Activated CD4-positive, alpha-beta T cell treated with anti-CD3 and anti-CD28 coated beads, Interleukin-2, amount 10 ng/mL, durations not matched to agents 7 days and 5 days (primary cell): ENCODE data around the gene TLR8. TPM values are rescaled to one million over a fixed set of nuclear protein-coding genes. Genes with fewer than 3 reads are reported as not detected.
"Not testable (repeated sequence)": the region's sequence is repeated elsewhere in the genome, so short reads cannot be mapped to it uniquely, and the experiment has no call there.

ENCODE experiments used
- CTCF ChIA-PET: fragments of 350-600 bp; sonication (Branson Sonifier 250); formaldehyde crosslinking; loops from one replicate; lab custom pipeline; 2021; ENCODE audit warnings: antibody characterized with exemption; lab: Charles Lee
- POLR2A ChIA-PET: fragments of 350-600 bp; sonication (Branson Sonifier 250); formaldehyde crosslinking; loops from one replicate; lab custom pipeline; 2021; ENCODE audit warnings: antibody characterized with exemption; lab: Charles Lee
- DNase-seq: peaks from one replicate; pipeline ENCODE4 v3.0.0-alpha.2; 2020
- H3K27ac Mint-ChIP-seq: one replicate; pipeline ENCODE4 v1.8.0; 2021; ENCODE audit warnings: mild to moderate bottlenecking, moderate library complexity, mixed read lengths
- H3K27me3 Mint-ChIP-seq: one replicate; pipeline ENCODE4 v1.8.0; 2021; ENCODE audit warnings: mixed read lengths
- H3K36me3 Mint-ChIP-seq: one replicate; pipeline ENCODE4 v1.8.0; 2021; ENCODE audit warnings: low read depth, mixed read lengths
- H3K4me1 Mint-ChIP-seq: one replicate; pipeline ENCODE4 v1.8.0; 2021; ENCODE audit warnings: mixed read lengths
- H3K4me3 Mint-ChIP-seq: one replicate; pipeline ENCODE4 v1.8.0; 2021; ENCODE audit warnings: mild to moderate bottlenecking, moderate library complexity, mixed read lengths
- H3K9me3 Mint-ChIP-seq: one replicate; pipeline ENCODE4 v1.8.0; 2021; ENCODE audit warnings: mixed read lengths
- total RNA-seq, 2 experiments: library from RNA; stranded (reverse); gene quantifications; one replicate each; pipeline ENCODE4 v1.2.3, GENCODE V29; 2021

The TLR8 gene
- total RNA-seq, 2 experiments from 2014 or later, result not detected

GRCh38 chrX:12930150-12930549 lies 23.7 kb downstream of the TLR8 start:
- H3K4me1 Mint-ChIP-seq, result no peaks in the 10 kb centered on the region
- CTCF ChIA-PET, result interaction anchor here (0.6 to 2.1 kb wide), 3 partner anchors 9 to 684 kb away, joined by 3 to 10 read pairs (median 3); no protein-coding TSS in a partner anchor
- peaks cover 6% of the 10 kb centered on the region for H3K9me3 Mint-ChIP-seq
- peaks cover 2% of the 10 kb centered on the region for H3K27me3 Mint-ChIP-seq
- H3K27ac Mint-ChIP-seq, result no peak overlapping the region
- no peaks in the 10 kb centered on the region for H3K36me3 Mint-ChIP-seq
- no peak overlapping the region for H3K4me3 Mint-ChIP-seq
- DNase-seq, result no peak
- POLR2A ChIA-PET, result interaction anchor here (0.7 kb wide), 1 partner anchor 514 kb away, joined by 3 read pairs; no protein-coding TSS in a partner anchor

DNA sequence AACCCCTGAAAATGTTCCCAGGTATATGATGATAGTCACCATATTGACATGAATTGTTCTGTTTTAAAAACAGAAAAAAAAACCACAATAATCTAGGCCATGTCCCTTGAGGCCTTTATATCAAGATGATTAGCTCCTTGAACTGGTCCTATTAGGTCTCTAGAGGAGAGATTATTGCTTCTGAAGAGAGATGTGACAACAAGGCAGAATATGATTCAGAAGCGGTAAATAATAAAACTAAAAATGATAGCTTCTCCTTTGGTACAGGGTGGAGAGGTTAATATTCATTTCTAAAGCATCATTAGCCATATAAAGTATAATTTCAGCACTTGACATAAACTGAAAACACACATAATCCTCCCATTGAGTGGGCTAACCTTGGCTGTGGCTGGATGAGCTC lies 25.8 kb downstream of the TLR8 start:
- no peak overlapping the region for H3K4me3 Mint-ChIP-seq
- POLR2A ChIA-PET, result no interaction called here
- DNase-seq, result no peak
- H3K36me3 Mint-ChIP-seq, result no peaks in the 10 kb centered on the region
- no peaks in the 10 kb centered on the region for H3K27me3 Mint-ChIP-seq
- peaks cover 6% of the 10 kb centered on the region for H3K9me3 Mint-ChIP-seq
- CTCF ChIA-PET, result interaction anchor here (1.1 to 1.4 kb wide), 2 partner anchors 14 to 18 kb away, joined by 3 read pairs; no protein-coding TSS in a partner anchor
- no peaks in the 10 kb centered on the region for H3K4me1 Mint-ChIP-seq
- H3K27ac Mint-ChIP-seq, result no peak overlapping the region

DNA sequence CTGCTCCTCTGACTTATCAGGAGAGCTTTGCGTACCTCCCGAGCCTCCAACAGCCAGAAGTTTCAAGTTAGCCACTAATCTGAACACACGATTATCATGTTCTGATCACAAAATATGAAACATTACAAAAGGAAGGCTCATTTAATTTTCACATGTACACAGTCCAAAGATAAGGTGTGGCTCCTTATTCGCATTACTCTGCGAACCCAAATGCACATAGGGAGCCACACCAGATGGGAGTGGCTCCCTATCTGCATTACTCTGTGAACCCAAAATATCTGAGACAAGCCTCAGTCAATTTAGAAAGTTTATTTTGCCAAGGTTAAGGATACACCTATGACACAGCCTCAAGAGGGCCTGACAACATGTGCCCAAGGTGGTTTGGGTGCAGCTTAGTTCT lies 28.4 kb downstream of the TLR8 start:
- Mint-ChIP-seq H3K27me3 (no peaks in the 10 kb centered on the region), H3K4me1 (no peaks in the 10 kb centered on the region), H3K36me3 (no peaks in the 10 kb centered on the region), H3K4me3 (no peak overlapping the region), H3K9me3 (peaks cover 4% of the 10 kb centered on the region), H3K27ac (no peak overlapping the region)
- CTCF ChIA-PET, result interaction anchor here (1.0 kb wide), 1 partner anchor 12 kb away, joined by 4 read pairs; no protein-coding TSS in a partner anchor
- POLR2A ChIA-PET, result no interaction called here
- no peak for DNase-seq

DNA sequence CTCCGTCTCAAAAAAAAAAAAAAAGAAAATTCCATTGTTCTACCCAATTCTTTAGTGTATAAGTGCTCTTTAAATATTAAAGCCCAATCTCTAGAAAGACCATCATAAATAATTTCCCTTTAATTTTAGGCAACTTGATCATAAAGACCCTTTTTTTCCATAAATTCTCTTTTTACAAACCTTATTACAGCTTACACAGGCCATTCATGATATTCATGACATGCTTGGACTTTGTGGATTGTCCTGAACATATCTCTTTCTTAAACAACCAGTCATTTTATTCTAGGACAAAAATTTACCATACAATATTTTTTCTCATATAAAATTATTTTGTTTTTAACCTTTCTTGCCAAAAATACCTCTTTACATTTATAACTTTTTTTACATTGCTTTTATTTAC lies 30.5 kb downstream of the TLR8 start:
- no peak overlapping the region for H3K4me3 Mint-ChIP-seq
- ChIA-PET POLR2A (no interaction called here), CTCF (interaction anchor here (1.9 kb wide), 1 partner anchor 10 kb away, joined by 14 read pairs; no protein-coding TSS in a partner anchor)

GRCh38 chrX:12940471-12940870 lies 34.1 kb downstream of the TLR8 start:
- H3K27me3 Mint-ChIP-seq, DNase-seq, POLR2A ChIA-PET, H3K4me3 Mint-ChIP-seq, H3K27ac Mint-ChIP-seq, H3K4me1 Mint-ChIP-seq, H3K36me3 Mint-ChIP-seq, CTCF ChIA-PET, H3K9me3 Mint-ChIP-seq: not testable (repeated sequence)

More for the DNA sequence above, 30.5 kb downstream of the TLR8 start:
- H3K9me3 Mint-ChIP-seq, result no peaks in the 10 kb centered on the region
- no peaks in the 10 kb centered on the region for H3K4me1 Mint-ChIP-seq
- no peaks in the 10 kb centered on the region for H3K27me3 Mint-ChIP-seq
- no peaks in the 10 kb centered on the region for H3K36me3 Mint-ChIP-seq
- no peak overlapping the region for H3K27ac Mint-ChIP-seq
- no peak for DNase-seq

DNA sequence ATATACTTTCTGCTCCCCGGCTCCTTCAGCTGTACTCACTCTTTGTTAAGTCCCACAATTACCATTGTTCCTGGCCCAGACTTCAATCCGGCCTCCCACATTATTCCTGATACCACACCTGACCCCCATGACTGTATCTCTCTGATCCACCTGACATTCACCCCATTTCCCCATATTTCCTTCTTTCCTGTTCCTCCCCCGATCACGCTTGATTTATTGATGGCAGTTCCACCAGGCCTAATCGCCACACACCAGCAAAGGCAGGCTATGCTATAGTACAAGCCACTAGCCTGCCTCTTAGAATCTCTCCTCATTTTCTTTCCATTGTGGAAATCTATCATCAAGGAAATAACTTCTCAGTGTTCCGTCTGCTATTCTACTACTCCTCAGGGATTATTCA lies 37.2 kb downstream of the TLR8 start:
- H3K27ac Mint-ChIP-seq, DNase-seq, POLR2A ChIA-PET, H3K36me3 Mint-ChIP-seq, CTCF ChIA-PET, H3K9me3 Mint-ChIP-seq, H3K27me3 Mint-ChIP-seq, H3K4me3 Mint-ChIP-seq: not testable (repeated sequence)
- H3K4me1 Mint-ChIP-seq, result peaks cover 25% of the 10 kb centered on the region

DNA sequence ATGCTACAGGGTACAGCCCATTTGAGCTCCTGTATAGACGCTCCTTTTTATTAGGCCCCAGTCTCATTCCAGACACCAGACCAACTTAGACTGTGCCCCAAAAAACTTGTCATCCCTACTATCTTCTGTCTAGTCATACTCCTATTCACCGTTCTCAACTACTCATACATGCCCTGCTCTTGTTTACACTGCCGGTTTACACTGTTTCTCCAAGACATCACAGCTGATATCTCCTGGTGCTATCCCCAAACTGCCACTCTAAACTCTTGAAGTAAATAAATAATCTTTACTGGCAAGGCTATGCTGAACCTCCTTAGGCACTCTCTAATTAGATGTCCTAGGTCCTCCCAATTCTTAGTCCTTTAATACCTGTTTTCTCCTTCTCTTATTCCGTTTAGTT lies 38.0 kb downstream of the TLR8 start:
- H3K4me3 Mint-ChIP-seq, H3K27me3 Mint-ChIP-seq, H3K9me3 Mint-ChIP-seq, H3K27ac Mint-ChIP-seq, DNase-seq, POLR2A ChIA-PET, H3K36me3 Mint-ChIP-seq, CTCF ChIA-PET: not testable (repeated sequence)
- H3K4me1 Mint-ChIP-seq, result peaks cover 32% of the 10 kb centered on the region

DNA sequence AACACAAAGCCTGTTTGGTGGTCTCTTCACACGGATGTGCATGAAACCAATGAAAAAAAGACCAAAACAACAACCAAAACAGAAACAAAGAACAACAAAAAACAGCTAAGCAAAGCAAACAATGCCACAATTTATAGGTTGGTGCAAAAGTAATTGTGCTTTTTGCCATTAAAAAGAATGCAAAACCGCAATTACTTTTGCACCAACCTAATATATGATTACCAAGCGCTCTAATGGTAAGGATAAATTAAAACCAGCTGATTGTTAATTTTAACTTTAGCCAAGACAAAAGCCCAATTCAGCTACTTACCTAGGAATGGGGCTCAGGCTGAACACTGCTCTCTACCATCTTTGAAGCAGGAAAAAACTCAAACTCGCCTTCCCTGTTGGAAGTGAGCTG lies 39.1 kb downstream of the TLR8 start:
- H3K9me3 Mint-ChIP-seq, result no peaks in the 10 kb centered on the region
- ChIA-PET POLR2A (no interaction called here), CTCF (interaction anchor here (0.9 to 7.2 kb wide), 11 partner anchors 28 to 544 kb away, joined by 3 to 137 read pairs (median 6); partner anchors contain the start of gene TMSB4X)
- H3K4me1 Mint-ChIP-seq, result peaks cover 43% of the 10 kb centered on the region
- H3K27me3 Mint-ChIP-seq, result no peaks in the 10 kb centered on the region
- H3K36me3 Mint-ChIP-seq, result no peaks in the 10 kb centered on the region
- DNase-seq, result no peak
- no peak overlapping the region for H3K27ac Mint-ChIP-seq
- H3K4me3 Mint-ChIP-seq, result no peak overlapping the region

GRCh38 chrX:12946406-12946805 lies 40.0 kb downstream of the TLR8 start:
- Mint-ChIP-seq H3K9me3 (no peaks in the 10 kb centered on the region), H3K4me3 (no peak overlapping the region), H3K27ac (peak overlapping the region; percentile 76), H3K4me1 (peaks cover 50% of the 10 kb centered on the region), H3K36me3 (no peaks in the 10 kb centered on the region), H3K27me3 (no peaks in the 10 kb centered on the region)
- ChIA-PET POLR2A (interaction anchor here (1.0 to 1.4 kb wide), 2 partner anchors 32 to 144 kb away, joined by 4 to 6 read pairs; no protein-coding TSS in a partner anchor), CTCF (interaction anchor here (0.6 to 7.2 kb wide), 71 partner anchors 8 to 1083 kb away, joined by 3 to 137 read pairs (median 4); partner anchors contain the start of genes GEMIN8 and TMSB4X)
- no peak for DNase-seq

DNA sequence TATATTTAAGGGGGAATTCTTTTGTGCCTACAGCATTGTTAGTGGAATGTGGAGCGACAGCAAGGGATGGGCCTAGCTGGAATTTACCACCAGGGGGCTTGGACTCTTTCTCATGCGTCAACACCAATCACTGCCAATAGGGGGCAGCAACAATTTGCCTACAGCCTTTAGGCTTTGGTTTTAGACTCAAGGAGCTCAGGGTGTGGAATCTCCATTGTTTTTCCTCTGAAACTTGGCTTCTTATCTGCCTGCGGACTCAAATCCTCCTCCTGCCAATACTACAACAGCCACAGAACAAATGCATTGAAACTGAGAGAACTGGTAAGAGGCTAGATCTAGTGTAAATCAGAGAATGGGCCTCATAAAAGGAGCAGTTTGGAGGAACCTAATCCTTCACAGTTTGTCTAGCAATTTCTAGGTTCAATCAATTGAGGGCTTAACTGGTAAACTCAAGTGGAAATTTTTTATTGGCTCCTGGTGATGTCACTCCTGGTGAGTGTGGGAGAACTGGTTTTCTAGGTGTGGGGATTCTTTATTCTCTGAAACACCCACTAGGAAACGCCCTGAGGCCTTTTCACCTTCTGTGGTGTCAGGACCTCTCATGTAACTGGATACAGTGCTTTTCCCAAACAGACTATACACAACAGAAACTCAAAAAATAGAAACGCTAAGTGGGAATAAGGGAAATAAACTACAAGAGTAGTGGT lies 40.6 kb downstream of the TLR8 start:
- Mint-ChIP-seq H3K4me1 (peaks cover 55% of the 10 kb centered on the region), H3K9me3 (no peaks in the 10 kb centered on the region), H3K27me3 (no peaks in the 10 kb centered on the region), H3K36me3 (no peaks in the 10 kb centered on the region), H3K4me3 (peak overlapping the region; percentile 13), H3K27ac (peak overlapping the region; percentile 76)
- peak; percentile 79 for DNase-seq
- CTCF ChIA-PET, result interaction anchor here (0.5 to 7.2 kb wide), 78 partner anchors 9 to 1082 kb away, joined by 3 to 137 read pairs (median 4); partner anchors contain the start of genes GEMIN8 and TMSB4X
- POLR2A ChIA-PET, result interaction anchor here (0.6 to 1.4 kb wide), 3 partner anchors 25 to 143 kb away, joined by 3 to 6 read pairs (median 4); no protein-coding TSS in a partner anchor

DNA sequence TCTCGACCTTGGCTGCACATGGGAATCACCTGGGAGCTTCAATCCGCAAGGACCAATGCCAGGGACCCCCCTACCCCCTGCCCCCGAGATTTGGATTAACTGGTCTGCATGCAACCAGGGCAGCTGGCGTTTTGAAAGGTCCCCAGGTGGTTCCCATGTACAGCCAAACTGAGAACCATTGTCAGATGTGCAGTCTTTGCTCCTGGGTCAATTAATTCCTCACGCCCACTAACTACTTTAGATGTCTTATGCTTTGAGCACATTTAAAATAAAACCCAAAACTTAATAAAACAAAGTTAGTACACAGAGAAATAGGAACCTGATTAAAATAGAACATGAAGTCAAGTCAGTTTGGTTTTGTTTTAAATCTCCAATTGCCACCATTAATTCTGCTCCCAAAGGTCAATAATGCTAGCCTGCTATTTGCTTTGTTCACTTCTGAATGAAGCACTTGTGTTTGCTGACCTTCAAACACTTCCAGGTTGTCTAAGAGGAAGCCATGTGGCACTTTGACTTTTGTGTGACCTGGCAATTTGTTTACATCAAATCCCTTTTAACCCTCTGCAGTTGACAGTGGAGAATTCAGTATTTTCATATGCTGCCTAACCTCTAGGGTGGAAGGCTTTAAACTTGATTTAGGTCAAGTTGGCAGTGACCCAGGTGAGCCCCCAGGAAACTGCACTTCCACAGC lies 41.3 kb downstream of the TLR8 start:
- H3K9me3 Mint-ChIP-seq, result no peaks in the 10 kb centered on the region
- CTCF ChIA-PET, result interaction anchor here (0.8 to 7.2 kb wide), 10 partner anchors 8 to 542 kb away, joined by 3 to 137 read pairs (median 12); no protein-coding TSS in a partner anchor
- peaks cover 60% of the 10 kb centered on the region for H3K4me1 Mint-ChIP-seq
- no peak for DNase-seq
- H3K27ac Mint-ChIP-seq, result peak overlapping the region; percentile 76
- no peak overlapping the region for H3K4me3 Mint-ChIP-seq
- POLR2A ChIA-PET, result no interaction called here
- H3K36me3 Mint-ChIP-seq, result no peaks in the 10 kb centered on the region
- no peaks in the 10 kb centered on the region for H3K27me3 Mint-ChIP-seq

GRCh38 chrX:12948495-12948894 lies 42.1 kb downstream of the TLR8 start:
- no peak for DNase-seq
- POLR2A ChIA-PET, result no interaction called here
- Mint-ChIP-seq H3K27ac (peak overlapping the region; percentile 64), H3K27me3 (no peaks in the 10 kb centered on the region), H3K36me3 (no peaks in the 10 kb centered on the region), H3K4me3 (no peak overlapping the region), H3K4me1 (peaks cover 68% of the 10 kb centered on the region), H3K9me3 (no peaks in the 10 kb centered on the region)
- CTCF ChIA-PET, result interaction anchor here (0.6 to 7.2 kb wide), 7 partner anchors 12 to 233 kb away, joined by 3 to 137 read pairs (median 4); partner anchors contain the start of gene TMSB4X
